Lower leg skin (tissue), 3 donors: ENCODE results near the gene RHBDL3.

Experiments used
- POLR2A ChIP-seq, 2 donors: fragments of 450-650 bp; IDR thresholded peaks; one replicate each; pipeline ENCODE4 v1.6.1; 2016 to 2017; ENCODE audit warnings: antibody characterized with exemption in 2 of 2, mild to moderate bottlenecking in 1 of 2, moderate library complexity in 1 of 2
- TF ChIP-seq, protein P1 (sequence below), 3 donors: fragments of 450-650 bp; IDR thresholded peaks; one replicate each; pipeline ENCODE4 v1.5.1; 2016; ENCODE audit warnings: antibody characterized with exemption in 3 of 3, mild to moderate bottlenecking in 3 of 3, moderate library complexity in 2 of 3

DNA sequence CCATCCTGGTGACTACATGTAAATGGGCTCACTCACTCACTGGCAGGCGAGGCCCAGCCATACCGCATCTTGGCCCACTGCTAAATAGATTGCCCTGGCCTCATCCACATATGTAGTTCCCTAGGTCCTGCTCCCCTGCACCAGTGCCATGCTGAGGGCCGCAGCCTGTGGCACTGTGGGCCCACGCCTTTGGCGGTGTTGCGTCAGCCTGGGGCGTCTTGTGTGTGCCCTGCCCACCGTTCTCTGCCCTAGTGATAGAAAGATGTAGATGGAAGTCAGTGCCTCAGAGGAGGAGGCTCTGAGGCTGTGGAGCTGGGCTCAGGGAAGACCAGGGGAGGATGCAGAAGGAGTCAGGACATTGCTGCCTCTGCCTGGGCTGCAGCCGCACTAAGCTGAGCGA is 57.4 kb downstream of the RHBDL3 start:
- no peak for TF ChIP-seq POLR2A (IDR thresholded peaks at IDR 0.05)
- TF ChIP-seq, protein P1, sequence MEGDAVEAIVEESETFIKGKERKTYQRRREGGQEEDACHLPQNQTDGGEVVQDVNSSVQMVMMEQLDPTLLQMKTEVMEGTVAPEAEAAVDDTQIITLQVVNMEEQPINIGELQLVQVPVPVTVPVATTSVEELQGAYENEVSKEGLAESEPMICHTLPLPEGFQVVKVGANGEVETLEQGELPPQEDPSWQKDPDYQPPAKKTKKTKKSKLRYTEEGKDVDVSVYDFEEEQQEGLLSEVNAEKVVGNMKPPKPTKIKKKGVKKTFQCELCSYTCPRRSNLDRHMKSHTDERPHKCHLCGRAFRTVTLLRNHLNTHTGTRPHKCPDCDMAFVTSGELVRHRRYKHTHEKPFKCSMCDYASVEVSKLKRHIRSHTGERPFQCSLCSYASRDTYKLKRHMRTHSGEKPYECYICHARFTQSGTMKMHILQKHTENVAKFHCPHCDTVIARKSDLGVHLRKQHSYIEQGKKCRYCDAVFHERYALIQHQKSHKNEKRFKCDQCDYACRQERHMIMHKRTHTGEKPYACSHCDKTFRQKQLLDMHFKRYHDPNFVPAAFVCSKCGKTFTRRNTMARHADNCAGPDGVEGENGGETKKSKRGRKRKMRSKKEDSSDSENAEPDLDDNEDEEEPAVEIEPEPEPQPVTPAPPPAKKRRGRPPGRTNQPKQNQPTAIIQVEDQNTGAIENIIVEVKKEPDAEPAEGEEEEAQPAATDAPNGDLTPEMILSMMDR (IDR thresholded peaks at IDR 0.05), result no peak
